Epithelial cell of esophagus (primary cell): ENCODE measurements around the gene CXXC1.
A peak's percentile ranks its signal among the peaks of the same experiment; 100 is the strongest.
"Not testable (repeated sequence)": the region's sequence is repeated elsewhere in the genome, so short reads cannot be mapped to it uniquely, and the experiment has no call there.

Experiments used
- DNase-seq: peaks from one replicate; pipeline ENCODE4 v3.0.0; 2010; ENCODE audit warnings: low read depth
- H3K4me3 ChIP-seq: 2 replicates; pipeline ENCODE4 v1.5.1; 2011; ENCODE audit warnings: mild to moderate bottlenecking, low read length, control low read depth
- CTCF ChIP-seq: IDR thresholded peaks from 2 replicates; pipeline ENCODE4 v1.5.1; 2011; ENCODE audit warnings: low read depth, mild to moderate bottlenecking, low read length, control low read depth, inconsistent platforms; ENCODE audit not compliant: insufficient read depth; ENCODE audit errors: missing control alignments

The CXXC1 gene

GRCh38 chr18:50297621-50298442 is 10.3 kb upstream of the CXXC1 start:
- DNase-seq: peak; percentile 65
- peak overlapping the region; percentile 47 for H3K4me3 ChIP-seq
- no peak for TF ChIP-seq CTCF

- TF ChIP-seq CTCF: no peak
- no peak for DNase-seq
- no peak overlapping the region for H3K4me3 ChIP-seq
Observed at GRCh38 chr18:50293039-50293438, 5.5 kb upstream of the CXXC1 start.

- DNase-seq: no peak
- no peak for TF ChIP-seq CTCF
- H3K4me3 ChIP-seq: no peak overlapping the region
Observed at GRCh38 chr18:50289108-50289443, 1.6 kb upstream of the CXXC1 start.

GRCh38 chr18:50288348-50289107 is 1.0 kb upstream of the CXXC1 start:
- peak overlapping the region; percentile 95 for H3K4me3 ChIP-seq
- DNase-seq: not testable (repeated sequence)

GRCh38 chr18:50287028-50287440 is 458 bp downstream of the CXXC1 start:
- no peak for DNase-seq
- no peak for TF ChIP-seq CTCF

GRCh38 chr18:50286391-50287027 is 983 bp downstream of the CXXC1 start:
- peak overlapping the region; percentile 95 for H3K4me3 ChIP-seq
- peak; percentile 45 for DNase-seq
- no peak for TF ChIP-seq CTCF

More at GRCh38 chr18:50287028-50287440, 458 bp downstream of the CXXC1 start:
- H3K4me3 ChIP-seq: peak overlapping the region; percentile 95

GRCh38 chr18:50285631-50286321 is 1.7 kb downstream of the CXXC1 start:
- no peak overlapping the region for H3K4me3 ChIP-seq
- TF ChIP-seq CTCF: no peak

More at GRCh38 chr18:50285631-50286321, 1.7 kb downstream of the CXXC1 start:
- DNase-seq: no peak
